Measurements from ENCODE around the gene ZNF239.
"Not testable (repeated sequence)": the region's sequence is repeated elsewhere in the genome, so short reads cannot be mapped to it uniquely, and the experiment has no call there.

ZNF239 gene

GRCh38 chr10:43574001-43574892 is at the start of gene ZNF239:
ZNF239 (minus strand) TSS chr10:43574616; CDS start chr10:43558079, 16,537 bp downstream.
- H3K4me1 Mint-ChIP-seq, result peaks cover 50% of the 10 kb centered on the region
- peak within 1 kb of the TSS; percentile 60 for H3K27ac Mint-ChIP-seq
- peak within 1 kb of the TSS; percentile 70 for H3K4me3 Mint-ChIP-seq
- CTCF ChIA-PET, result interaction anchor here (0.5 to 1.7 kb wide), 2 partner anchors 11 to 266 kb away, joined by 3 to 4 read pairs; no protein-coding TSS in a partner anchor
- peaks cover 26% of the 10 kb centered on the region for H3K36me3 Mint-ChIP-seq
- DNase-seq, result peak; percentile 79
- H3K9me3 Mint-ChIP-seq, result peaks cover 43% of the 10 kb centered on the region
- peaks cover 3% of the 10 kb centered on the region for H3K27me3 Mint-ChIP-seq

- H3K27me3 Mint-ChIP-seq, result no peaks in the 10 kb centered on the region
- H3K4me1 Mint-ChIP-seq, result peaks cover 12% of the 10 kb centered on the region
- peaks cover 14% of the 10 kb centered on the region for H3K36me3 Mint-ChIP-seq
- H3K9me3 Mint-ChIP-seq, result peaks cover 52% of the 10 kb centered on the region
- H3K27ac Mint-ChIP-seq, result peak overlapping the region; percentile 28
- H3K4me3 Mint-ChIP-seq, result peak overlapping the region; percentile 55
- no peak for DNase-seq
- CTCF ChIA-PET, result no interaction called here
These were observed 48.9 kb upstream of the ZNF239 start for GRCh38 chr10:43623351-43623750.

- Mint-ChIP-seq H3K27ac (no peak overlapping the region), H3K4me1 (peaks cover 12% of the 10 kb centered on the region), H3K9me3 (peaks cover 46% of the 10 kb centered on the region), H3K4me3 (no peak overlapping the region), H3K36me3 (peaks cover 17% of the 10 kb centered on the region), H3K27me3 (no peaks in the 10 kb centered on the region)
- CTCF ChIA-PET, result interaction anchor here (1.4 kb wide), 1 partner anchor 49 kb away, joined by 3 read pairs; no protein-coding TSS in a partner anchor
- DNase-seq, result no peak
These were observed 47.6 kb upstream of the ZNF239 start for GRCh38 chr10:43622038-43622437.

GRCh38 chr10:43619368-43619767 is 45.0 kb upstream of the ZNF239 start:
- H3K27me3 Mint-ChIP-seq, result no peaks in the 10 kb centered on the region
- no peak for DNase-seq
- peaks cover 63% of the 10 kb centered on the region for H3K9me3 Mint-ChIP-seq
- no peak overlapping the region for H3K27ac Mint-ChIP-seq
- H3K4me1 Mint-ChIP-seq, result peaks cover 12% of the 10 kb centered on the region
- CTCF ChIA-PET, result no interaction called here
- peaks cover 41% of the 10 kb centered on the region for H3K36me3 Mint-ChIP-seq
- no peak overlapping the region for H3K4me3 Mint-ChIP-seq

GRCh38 chr10:43616697-43617370 is 42.4 kb upstream of the ZNF239 start:
- Mint-ChIP-seq H3K4me1 (no peaks in the 10 kb centered on the region), H3K27me3 (no peaks in the 10 kb centered on the region), H3K4me3 (no peak overlapping the region), H3K36me3 (peaks cover 51% of the 10 kb centered on the region), H3K9me3 (peaks cover 56% of the 10 kb centered on the region), H3K27ac (no peak overlapping the region)
- CTCF ChIA-PET, result interaction anchor here (0.7 kb wide), 1 partner anchor 22 kb away, joined by 3 read pairs; no protein-coding TSS in a partner anchor
- no peak for DNase-seq

GRCh38 chr10:43610636-43611035 is 36.2 kb upstream of the ZNF239 start:
- CTCF ChIA-PET, result no interaction called here
- H3K27me3 Mint-ChIP-seq, result peaks cover 7% of the 10 kb centered on the region
- H3K36me3 Mint-ChIP-seq, result peaks cover 71% of the 10 kb centered on the region
- no peak for DNase-seq
- peaks cover 40% of the 10 kb centered on the region for H3K9me3 Mint-ChIP-seq
- peaks cover 37% of the 10 kb centered on the region for H3K4me1 Mint-ChIP-seq
- no peak overlapping the region for H3K27ac Mint-ChIP-seq
- H3K4me3 Mint-ChIP-seq, result no peak overlapping the region

- H3K27me3 Mint-ChIP-seq, result peaks cover 14% of the 10 kb centered on the region
- H3K9me3 Mint-ChIP-seq, result peaks cover 20% of the 10 kb centered on the region
- CTCF ChIA-PET, result no interaction called here
These were observed 32.8 kb upstream of the ZNF239 start for GRCh38 chr10:43607199-43607573.

GRCh38 chr10:43606323-43607198 is 32.1 kb upstream of the ZNF239 start, which contains the start of gene ZNF485:
ZNF485 (plus strand) TSS chr10:43606438; CDS start chr10:43607051, 613 bp downstream.
- H3K27me3 Mint-ChIP-seq, result peaks cover 17% of the 10 kb centered on the region
- H3K27ac Mint-ChIP-seq, result peak within 1 kb of the TSS; percentile 72
- H3K36me3 Mint-ChIP-seq, result peaks cover 39% of the 10 kb centered on the region
- CTCF ChIA-PET, result no interaction called here
- H3K4me1 Mint-ChIP-seq, result peaks cover 38% of the 10 kb centered on the region
- peaks cover 18% of the 10 kb centered on the region for H3K9me3 Mint-ChIP-seq
- H3K4me3 Mint-ChIP-seq, result peak within 1 kb of the TSS; percentile 76
- peak; percentile 72 for DNase-seq

More at GRCh38 chr10:43607199-43607573, 32.8 kb upstream of the ZNF239 start:
- Mint-ChIP-seq H3K36me3 (peaks cover 45% of the 10 kb centered on the region), H3K4me3 (peak overlapping the region; percentile 76), H3K4me1 (peaks cover 38% of the 10 kb centered on the region), H3K27ac (peak overlapping the region; percentile 72)
- DNase-seq, result no peak

- Mint-ChIP-seq H3K4me1 (peaks cover 38% of the 10 kb centered on the region), H3K9me3 (peaks cover 21% of the 10 kb centered on the region), H3K36me3 (peaks cover 38% of the 10 kb centered on the region), H3K27ac (peak overlapping the region; percentile 69), H3K4me3 (peak overlapping the region; percentile 76), H3K27me3 (peaks cover 17% of the 10 kb centered on the region)
- no peak for DNase-seq
- CTCF ChIA-PET, result no interaction called here
These were observed 31.5 kb upstream of the ZNF239 start for GRCh38 chr10:43605850-43606322.

- CTCF ChIA-PET, H3K4me3 Mint-ChIP-seq, H3K27ac Mint-ChIP-seq, DNase-seq, H3K36me3 Mint-ChIP-seq: not testable (repeated sequence)
- Mint-ChIP-seq H3K27me3 (peaks cover 17% of the 10 kb centered on the region), H3K4me1 (peaks cover 16% of the 10 kb centered on the region), H3K9me3 (peaks cover 18% of the 10 kb centered on the region)
These were observed 27.2 kb upstream of the ZNF239 start for GRCh38 chr10:43601576-43601975.

GRCh38 chr10:43599333-43599732 is 24.9 kb upstream of the ZNF239 start:
- DNase-seq, result no peak
- Mint-ChIP-seq H3K27me3 (peaks cover 11% of the 10 kb centered on the region), H3K36me3 (peaks cover under 1% of the 10 kb centered on the region), H3K27ac (no peak overlapping the region), H3K4me3 (no peak overlapping the region), H3K9me3 (peaks cover 12% of the 10 kb centered on the region), H3K4me1 (peaks cover 31% of the 10 kb centered on the region)
- CTCF ChIA-PET, result no interaction called here

GRCh38 chr10:43598446-43598845 is 24.0 kb upstream of the ZNF239 start:
- Mint-ChIP-seq H3K27me3 (peaks cover 5% of the 10 kb centered on the region), H3K36me3 (peaks cover 5% of the 10 kb centered on the region), H3K4me3 (no peak overlapping the region), H3K4me1 (peaks cover 32% of the 10 kb centered on the region), H3K9me3 (peaks cover 21% of the 10 kb centered on the region), H3K27ac (no peak overlapping the region)
- CTCF ChIA-PET, result no interaction called here
- no peak for DNase-seq

- H3K27me3 Mint-ChIP-seq, result no peaks in the 10 kb centered on the region
- H3K4me3 Mint-ChIP-seq, result no peak overlapping the region
- peak overlapping the region; percentile 81 for H3K27ac Mint-ChIP-seq
- H3K36me3 Mint-ChIP-seq, result peaks cover 5% of the 10 kb centered on the region
- H3K4me1 Mint-ChIP-seq, result peaks cover 32% of the 10 kb centered on the region
- H3K9me3 Mint-ChIP-seq, result peaks cover 31% of the 10 kb centered on the region
- CTCF ChIA-PET, result no interaction called here
- DNase-seq, result no peak
These were observed 22.1 kb upstream of the ZNF239 start for GRCh38 chr10:43596546-43596945.

Data from activated naive CD4-positive, alpha-beta T cell treated with anti-CD3 and anti-CD28 coated beads, Interleukin-2, amount 10 ng/mL, durations not matched to agents 7 days and 5 days (primary cell).